Measurements from ENCODE around the gene KSR2.

KSR2 gene

DNA sequence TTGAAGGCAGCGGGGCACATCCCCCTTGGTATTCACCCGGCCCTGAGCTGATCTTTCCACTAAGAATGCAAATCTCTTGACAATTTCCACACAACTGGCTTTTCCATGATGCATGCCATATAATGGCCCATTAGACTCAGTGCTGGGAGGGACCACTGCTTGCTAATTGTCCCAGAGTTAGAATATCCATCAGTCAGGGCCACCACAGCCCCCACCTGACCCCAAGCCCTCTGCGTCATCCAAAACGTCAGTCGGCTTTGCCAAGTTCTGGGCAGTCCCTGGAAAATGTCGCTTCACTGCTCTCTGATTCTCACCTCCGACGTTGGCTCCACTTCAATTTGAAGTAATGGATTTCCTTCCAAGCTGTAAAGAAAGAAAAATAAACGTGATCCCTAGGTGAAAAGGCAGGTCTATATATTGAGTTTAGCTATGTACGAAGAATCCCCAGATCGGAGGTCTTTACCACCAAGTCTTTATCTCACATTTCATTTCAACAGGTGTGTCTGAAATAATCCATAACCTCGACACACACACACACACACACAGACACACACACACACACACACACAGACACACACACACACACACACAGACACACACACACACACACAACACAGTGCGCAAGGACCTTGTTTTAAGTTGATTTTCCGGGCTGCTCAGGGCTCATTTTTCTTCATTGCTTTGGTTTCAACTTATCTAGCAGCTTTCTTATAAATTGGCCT, 441.9 kb downstream of the KSR2 start:
- DNase-seq (ENCODE audit: low spot score), result no peak

DNA sequence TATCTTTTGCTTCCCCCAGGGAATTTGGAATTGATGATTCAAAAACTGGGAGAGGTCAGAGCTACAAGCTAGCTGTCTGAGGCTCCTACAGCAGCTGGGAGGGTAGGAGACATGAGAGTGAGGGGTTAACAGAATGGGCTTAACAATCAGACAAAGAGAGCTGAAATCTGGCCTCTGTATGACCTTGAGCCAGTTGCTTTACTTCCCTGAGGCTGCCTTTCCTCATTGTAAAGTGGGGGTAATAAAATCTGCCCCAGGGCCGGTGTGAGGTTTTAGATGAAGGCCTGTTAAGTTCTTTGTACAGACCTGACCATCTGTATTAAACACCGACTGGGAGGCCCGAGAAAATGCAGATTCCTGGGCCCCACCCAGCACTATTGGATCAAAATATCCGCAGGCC, 443.0 kb downstream of the KSR2 start:
- DNase-seq (ENCODE audit: low spot score), result no peak

DNA sequence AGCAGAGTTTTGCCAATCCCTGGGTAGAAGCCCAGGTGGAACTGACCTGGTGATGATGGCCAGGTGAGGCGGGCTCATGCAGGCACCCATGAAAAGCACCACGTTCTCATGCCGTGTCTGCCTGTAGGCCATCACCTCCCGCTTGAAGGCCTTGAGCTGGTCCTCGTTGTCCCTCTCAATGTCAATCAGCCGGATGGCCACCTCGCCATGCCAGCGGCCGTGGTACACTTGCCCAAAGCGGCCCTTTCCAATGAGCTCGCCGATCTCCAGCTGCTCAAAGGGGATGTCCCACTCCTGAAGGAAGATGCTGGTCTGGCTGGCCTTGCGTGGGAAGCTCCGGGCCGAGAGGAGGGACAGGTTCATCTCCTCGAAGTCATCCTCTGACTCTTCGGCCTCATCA, 444.0 kb downstream of the KSR2 start:
- no peak for DNase-seq (ENCODE audit: low spot score)

DNA sequence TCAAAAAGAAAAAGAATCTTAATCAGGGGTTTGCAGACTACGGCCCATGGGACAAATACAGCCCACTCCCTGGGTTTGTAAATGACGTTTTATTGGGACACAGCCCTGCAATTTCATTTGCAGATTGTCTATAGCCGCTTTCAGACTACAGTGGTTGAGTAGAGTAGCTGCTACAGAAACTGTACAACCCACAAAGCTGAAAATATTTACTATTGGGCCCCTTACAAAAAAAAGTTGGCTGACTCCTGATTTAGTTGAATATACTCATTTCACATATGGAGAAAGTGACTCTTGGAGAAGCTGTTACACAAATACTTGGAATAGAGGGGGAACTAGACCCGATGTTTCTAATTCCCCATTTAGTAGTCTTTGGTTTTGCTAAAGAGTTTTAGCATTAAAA, 444.8 kb downstream of the KSR2 start:
- DNase-seq (ENCODE audit: low spot score), result no peak

DNA sequence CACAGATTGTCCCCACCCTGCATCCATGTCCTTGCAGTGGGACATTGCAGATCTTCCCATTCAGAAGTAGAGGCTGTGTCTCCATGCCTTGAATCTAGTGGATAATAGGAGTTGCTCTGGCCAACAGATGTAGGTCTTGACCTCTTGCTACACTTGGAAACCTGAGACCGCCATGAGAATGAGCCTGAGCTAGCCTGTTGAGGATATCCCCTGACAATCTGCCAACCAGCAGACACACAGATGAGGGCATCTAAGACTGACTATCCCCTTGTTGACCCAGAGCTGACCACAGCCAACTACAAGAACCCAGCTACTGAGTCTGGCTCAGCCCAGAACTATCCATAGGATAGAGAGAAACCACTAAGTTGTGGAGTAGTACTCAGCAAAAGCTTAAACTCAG, 446.2 kb downstream of the KSR2 start:
- no peak for DNase-seq (ENCODE audit: low spot score)

DNA sequence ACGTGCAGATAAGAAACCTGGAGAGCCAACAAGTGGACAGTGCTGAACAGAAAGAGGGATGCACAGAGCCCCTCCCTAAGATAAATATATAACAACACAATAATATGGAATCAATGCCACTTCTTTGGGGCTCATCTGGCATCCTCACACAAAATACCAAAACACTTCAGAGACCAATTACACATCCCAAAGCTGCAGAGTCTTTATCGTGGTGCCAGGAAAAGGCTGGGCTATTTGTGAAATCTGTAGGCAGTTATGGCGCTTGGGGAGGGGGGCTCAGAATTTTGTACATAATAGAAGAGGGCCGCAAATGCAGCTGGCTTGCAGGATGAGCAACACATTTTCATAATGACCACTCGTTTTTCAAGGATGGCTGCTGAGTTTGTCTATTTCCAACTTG, 446.9 kb downstream of the KSR2 start:
- no peak for DNase-seq (ENCODE audit: low spot score)

DNA sequence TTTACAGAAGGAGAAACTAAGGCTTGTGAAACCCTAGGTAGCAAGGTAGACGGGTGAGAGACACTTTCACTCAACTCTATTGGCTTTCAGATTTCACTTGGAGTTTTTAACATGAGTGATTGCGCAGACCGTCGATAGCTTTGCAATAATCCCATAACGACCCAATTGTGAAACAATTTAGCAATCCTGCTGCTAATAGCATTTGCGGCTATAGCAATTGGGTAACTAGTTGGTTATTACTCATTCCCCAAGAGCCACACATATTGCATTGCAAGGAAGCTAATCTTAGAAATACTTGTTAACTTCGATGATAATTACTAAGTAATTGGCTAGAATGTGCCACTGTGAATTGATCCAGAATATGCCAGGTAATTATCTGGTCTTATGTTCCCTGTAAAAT, 447.4 kb downstream of the KSR2 start:
- DNase-seq (ENCODE audit: low spot score), result no peak

DNA sequence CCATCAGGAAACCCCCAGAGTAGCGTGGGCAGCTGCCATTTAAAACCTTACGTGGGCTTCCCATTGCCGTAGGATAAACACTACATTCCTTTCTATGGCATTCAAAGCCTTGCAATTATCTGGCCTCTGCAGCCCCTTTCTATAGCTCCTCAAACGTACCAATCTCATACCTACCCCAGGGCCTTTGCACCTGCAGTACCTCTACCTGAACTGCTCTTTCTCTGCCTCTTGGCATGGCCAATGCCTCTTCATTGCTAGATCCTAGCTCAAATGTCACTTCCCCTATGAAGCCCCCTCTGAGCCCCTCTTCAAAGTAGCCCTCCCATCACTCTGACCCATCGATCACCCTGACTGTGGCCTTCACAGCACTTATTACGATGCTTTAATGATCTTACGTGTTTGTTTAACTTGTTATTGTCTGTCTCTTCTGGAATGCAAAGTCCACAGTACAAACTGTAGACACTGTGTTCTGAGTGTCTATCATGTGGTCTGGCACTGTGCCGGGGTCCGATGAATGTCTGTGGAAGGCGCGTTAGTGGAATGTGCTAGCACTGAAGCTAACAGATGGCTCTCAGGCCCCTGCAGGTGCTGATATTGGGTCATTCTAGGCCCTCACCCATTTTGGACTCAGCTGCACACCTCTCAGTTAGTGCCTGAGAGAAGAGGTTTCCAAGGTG, 450.1 kb downstream of the KSR2 start:
- no peak for DNase-seq (ENCODE audit: low spot score)

DNA sequence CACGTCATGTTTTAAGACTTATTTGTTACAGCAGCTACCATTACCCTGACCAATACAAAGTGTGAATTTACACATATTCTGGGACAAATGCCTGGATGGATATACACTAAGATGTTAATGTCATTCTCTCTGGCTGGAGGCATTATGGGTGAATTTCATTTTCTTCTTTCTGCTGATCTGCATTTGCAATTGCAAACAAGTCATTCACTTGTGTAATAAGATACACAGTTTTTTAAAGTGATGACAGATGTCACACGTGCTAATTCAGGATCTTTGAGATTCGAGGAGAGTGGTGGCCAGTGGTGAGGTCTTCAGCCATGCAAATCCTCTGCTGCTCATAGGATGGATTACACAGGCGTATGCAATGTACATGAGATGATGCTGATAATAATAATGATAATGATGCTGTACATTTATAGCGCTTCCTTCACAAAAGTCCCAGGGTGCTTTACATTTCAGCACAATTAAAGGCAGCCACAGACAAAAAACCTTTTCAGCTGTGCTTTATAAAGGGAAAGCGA, 451.5 kb downstream of the KSR2 start:
- no peak for DNase-seq (ENCODE audit: low spot score)

DNA sequence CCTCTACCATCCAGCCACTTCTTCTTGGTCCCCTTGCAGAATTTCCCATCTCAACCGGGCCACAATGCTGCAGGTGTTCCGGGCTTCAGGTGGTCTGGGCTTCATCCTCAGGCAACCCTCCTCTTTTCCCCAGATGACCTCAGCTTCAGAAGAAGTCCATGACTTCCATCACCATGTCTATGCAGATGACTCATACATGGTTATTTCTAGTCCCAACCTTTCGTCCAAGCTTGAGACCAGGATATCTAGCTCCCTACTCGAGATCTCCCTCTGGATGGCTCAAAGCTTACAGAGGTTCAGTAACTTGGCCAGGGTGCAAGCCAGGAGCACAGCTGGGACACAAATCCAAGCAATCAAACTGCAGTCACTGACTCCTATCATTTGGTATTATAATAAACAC, 452.8 kb downstream of the KSR2 start:
- DNase-seq (ENCODE audit: low spot score), result no peak

DNA sequence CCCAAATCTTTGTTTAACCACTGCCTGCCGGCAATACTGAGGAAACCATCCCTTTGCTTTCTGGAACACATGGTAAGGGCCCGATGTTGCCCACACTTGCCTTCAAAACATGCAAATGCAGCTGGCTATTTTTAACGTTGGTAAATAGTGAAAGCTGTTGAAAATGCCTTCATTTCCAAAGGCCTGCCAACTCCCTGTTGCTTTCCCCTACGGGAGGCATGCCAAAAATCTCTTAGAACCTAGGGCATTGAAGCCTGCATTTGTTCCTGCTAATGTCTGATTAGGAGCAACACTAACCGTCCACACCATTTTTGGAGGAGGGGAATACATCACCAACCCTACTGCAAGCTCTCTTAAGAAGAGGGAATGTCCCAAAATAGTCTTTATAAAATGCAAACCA, 454.8 kb downstream of the KSR2 start:
- DNase-seq (ENCODE audit: low spot score), result no peak

DNA sequence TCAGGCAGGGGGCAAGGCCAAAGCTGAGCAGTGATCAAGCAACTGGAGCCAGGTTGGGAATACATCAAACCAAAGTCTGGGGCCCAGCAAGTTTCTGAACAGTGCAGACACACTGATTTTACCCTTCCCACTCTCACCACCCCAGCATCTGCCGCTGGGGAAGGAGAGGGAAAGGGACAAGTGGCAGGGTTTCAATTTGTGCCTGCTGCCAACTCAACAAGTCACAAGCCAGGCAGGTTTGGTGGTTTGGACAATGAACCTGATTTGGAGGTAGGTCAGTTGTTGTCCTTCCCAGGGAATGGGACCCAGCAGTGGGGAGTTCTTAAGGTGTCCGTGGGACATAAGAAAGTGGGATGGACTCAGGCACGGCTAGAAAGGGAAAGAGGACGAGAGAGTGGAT, 455.4 kb downstream of the KSR2 start:
- no peak for DNase-seq (ENCODE audit: low spot score)

DNA sequence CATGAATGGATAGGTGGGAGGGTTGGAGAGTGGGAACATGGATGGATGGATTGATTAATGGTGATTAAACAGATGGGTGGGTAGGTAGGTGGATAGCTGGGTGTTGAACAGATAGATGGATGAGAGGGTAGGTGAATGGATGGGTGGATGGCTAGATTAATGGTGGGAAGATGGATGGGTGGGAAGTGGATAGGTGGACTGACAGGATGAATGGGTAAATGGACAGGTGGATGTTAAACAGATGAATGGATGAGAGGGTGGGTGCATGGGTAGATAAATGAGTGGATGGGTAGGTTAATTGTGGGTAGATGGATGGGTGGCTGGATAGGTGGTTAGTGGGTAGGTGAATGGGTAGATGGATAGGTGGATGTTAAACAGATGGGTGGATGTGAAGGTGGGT, 460.3 kb downstream of the KSR2 start:
- no peak for DNase-seq (ENCODE audit: low spot score)

DNA sequence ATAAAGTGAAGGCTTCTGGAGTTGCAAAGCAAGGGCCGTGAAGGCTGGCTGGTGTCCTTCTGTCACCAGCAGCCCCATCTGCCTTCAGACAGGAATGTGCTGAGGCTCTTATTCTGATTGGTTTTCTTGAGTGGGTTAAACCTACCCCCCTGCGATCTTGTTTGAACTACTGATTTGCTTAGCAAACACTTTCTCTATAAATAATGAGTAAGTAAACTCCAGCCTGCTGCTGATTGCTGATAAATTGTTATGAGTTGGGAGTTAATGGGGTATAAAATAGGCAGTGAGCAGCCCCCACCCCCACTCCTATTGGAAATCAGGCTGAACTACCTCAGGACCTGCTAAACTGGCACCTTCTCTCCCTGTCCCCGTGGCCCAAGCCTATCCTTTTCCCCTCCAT, 461.2 kb downstream of the KSR2 start:
- DNase-seq (ENCODE audit: low spot score), result no peak

DNA sequence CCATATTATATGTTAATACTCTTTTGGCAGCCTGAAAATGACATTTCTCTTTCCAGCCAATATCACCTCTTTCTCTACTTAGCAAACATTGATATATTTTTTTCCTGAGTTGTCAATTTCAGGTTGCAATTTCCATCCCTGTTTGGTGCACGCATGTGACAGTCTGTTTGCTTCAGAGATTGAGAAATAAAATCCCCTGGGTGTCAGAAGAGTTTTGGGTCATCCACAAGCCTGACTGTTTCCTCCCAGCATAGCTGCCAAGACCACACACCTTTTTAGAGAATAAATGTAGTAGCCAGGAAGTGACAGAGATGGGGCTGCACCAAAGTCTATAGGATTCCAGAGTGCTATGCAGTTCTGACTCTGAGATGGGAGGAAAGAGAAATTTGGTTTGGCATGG, 462.5 kb downstream of the KSR2 start:
- DNase-seq (ENCODE audit: low spot score), result no peak

DNA sequence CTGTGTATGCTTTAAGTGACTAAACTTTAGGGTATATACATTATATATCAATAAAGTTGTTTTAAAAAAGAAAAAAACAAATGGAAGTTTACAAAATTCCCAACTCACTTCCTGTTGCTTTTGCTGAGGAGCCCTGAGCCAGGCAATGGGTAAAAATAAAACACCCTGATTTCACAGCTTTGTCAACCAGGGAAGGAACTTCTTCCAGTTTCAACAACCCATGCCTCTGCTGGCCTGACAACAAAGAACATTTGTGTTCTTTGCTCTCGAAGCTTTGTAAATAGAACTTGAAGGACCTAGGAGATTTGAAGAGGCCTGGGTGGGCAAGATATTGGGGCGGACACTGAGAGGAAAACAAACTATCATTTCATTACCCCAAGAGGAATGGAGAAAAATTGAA, 466.2 kb downstream of the KSR2 start:
- DNase-seq (ENCODE audit: low spot score), result no peak

DNA sequence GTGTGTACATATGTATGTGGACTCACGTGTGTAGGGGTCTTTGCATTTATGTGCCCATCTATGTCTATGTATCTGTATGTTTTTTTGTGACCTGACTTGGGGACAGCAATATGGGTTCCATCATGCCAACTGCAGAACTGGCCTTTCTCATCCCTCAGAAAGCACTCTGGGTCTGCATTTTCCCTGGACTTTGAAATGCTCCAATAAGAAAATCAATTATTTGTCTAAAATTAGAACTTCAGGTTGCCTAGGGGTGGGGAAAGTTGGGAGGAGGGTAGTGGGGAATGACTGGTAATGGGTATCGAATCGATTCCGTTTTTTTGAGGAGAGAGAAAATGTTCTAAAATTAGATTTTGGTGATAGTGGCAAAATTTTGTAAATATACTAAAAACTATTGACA, 466.6 kb downstream of the KSR2 start:
- DNase-seq (ENCODE audit: low spot score), result no peak

DNA sequence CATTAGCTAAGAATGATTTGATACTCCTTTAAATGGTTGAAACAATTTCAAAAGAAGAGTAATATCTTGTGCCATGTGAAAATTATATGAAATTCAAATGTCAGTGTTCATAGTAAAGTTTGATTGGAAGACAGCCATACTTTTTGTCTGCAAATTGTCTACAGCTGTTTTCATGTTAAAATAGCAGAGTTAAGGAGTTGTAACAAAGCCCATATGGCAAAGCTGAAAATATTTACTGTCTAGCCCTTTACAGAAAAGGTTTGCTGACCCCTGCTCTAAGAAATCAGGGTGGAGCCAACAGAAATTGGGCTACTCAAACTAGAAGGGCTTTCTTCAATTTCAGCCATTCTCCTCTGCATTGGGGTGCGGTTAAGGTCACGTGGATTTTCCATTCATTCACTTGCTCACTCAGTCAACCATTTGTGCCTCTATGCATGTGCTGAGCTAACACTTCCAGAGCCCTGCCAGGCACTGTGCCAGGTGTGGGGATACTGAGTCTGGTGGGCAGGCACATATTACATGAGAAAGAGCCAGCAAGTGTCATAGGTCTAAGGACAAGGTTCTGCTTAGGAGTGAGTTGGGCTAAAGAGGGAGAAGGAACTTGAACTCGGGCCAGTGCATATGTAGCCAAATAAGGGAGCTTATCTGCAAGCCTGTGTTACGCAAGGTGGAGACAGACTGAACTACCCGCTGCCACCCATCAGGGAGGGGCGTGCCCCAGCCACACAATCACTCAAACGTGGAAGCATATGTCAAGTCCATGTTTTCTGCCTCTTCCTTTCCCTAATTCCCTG, 467.5 kb downstream of the KSR2 start:
- DNase-seq (ENCODE audit: low spot score), result no peak

DNA sequence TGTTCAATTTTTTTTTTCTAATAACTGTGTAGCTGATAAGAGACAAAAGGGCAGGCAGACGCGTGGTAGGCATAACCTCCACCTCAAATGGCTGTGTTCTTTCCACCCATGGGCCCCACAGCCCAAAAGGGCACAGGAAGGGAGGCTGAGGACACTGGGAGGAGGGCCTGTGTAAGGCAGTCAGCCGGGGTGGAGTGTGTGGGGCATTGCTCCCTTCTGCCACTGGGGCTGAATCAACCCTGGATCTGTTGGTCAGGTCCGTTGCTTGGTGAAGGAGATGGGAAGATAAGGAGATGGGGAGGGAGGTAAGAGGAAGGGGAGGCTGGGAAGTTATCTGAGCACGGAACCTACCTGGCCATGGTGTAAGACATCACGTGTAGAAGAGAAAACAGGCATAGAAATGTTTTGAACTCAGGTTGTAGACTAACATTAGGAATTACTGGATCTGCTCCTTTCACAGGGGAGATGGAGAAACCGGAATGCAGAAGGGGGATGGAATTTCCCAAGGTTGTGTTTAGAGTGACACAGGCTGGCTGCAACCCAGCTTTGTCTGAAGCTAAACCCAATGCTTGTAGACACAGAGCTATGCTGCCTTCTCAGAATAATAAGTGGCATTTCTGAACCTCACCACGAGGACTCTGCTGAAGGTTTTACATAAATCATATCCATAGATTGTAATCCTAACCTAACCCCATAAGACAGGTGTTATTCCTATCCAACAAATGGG, 468.9 kb downstream of the KSR2 start:
- no peak for DNase-seq (ENCODE audit: low spot score)

DNA sequence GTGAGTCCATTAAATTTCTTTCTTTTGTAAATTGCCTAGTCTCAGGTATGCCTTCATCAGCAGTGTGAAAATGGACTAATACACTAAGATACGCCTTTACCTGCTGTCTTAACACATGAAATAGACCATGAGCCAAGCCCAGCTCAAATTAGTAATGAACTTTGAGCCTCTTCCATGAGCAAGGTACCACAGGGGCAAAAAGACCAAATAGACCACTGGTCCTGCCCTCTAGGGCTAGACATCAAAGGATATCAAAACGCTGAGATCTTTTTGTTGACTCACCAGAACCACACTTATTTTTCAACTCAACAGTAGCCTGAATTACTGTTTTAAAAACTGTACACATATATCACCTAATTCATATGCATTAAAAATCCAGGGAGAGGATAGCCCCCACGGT, 469.9 kb downstream of the KSR2 start:
- no peak for DNase-seq (ENCODE audit: low spot score)

DNA sequence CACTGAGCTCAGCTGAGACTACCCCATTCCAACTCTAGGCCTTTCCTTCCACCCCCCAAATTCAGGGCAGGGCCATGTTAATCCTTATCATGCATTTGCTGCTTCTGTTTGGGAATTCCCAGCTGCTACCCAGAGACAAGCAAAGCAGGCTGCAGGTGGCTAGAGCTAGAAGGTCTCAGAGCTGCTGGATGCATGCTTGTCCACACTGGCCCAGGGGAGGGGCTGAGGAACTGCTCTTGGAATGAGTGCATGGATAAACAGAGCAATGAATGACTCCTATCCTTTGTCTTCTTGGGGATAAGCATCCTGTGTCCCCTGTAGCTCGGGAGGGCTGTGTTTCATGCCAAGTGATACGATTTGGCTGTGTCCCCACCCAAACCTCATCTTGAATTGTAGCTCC, 470.5 kb downstream of the KSR2 start:
- no peak for DNase-seq (ENCODE audit: low spot score)

DNA sequence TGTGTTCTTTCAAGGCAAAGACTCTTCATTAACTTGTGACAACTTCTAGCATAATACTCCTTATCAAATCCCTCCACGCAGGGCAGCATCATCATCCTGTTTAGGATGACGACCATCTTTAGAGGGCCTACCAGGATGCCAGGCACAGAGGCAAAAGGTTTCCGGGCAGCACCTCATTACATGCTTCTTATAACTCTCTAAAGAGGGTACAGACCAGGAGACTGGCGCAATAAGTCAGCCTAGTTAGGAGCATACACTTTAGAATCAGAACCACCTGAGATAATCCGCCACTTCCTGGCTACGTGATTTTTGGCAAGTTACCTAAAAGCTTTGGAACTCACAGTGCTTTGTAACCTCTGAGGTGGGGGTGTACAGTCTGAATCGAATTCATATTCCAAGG, 471.4 kb downstream of the KSR2 start:
- DNase-seq (ENCODE audit: low spot score), result no peak
